ENCODE measurements around the gene SPATA6.

DNA sequence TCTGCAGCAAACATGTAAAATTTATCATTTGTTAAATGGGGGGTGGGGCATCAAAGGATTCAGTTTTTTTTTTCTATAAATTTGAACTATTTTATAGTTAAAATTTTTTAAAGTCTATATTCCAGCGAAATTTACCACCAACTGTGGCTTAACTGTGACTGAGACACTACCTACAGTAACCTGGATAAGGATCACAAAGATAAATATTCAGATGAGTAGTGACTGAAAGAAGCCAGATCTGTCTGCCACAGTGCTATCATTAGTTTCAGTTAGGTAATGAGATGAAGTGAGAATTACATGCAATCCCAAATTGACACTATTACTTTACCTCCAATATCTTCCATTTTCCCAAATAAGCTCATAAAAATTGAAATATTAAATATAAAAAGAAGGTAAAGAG is 5.4 kb downstream of the SPATA6 start:
- TF ChIP-seq POLR2A (IDR thresholded peaks at IDR 0.05; ENCODE audit: low read depth, low read length) (no peak), POLR2AphosphoS5 (IDR thresholded peaks at IDR 0.05; ENCODE audit: low read depth, low read length) (no peak), TAF1 (IDR thresholded peaks at IDR 0.05; ENCODE audit: borderline replicate concordance, low read depth, low read length) (no peak)
